GM21390 (cell line): Measurements from ENCODE around the gene MEFV.
A peak's percentile ranks its signal among the peaks of the same experiment; 100 is the strongest.
"Not testable (repeated sequence)": the region's sequence is repeated elsewhere in the genome, so short reads cannot be mapped to it uniquely, and the experiment has no call there.

Experiments used
- ATAC-seq: cut with Tn5 transposase; IDR thresholded peaks from one replicate; pipeline ENCODE4 v1.9.1; 2021; ENCODE audit not compliant: unreplicated experiment

Gene MEFV

GRCh38 chr16:3256146-3256865, at the start of gene MEFV:
Gene MEFV (minus strand): TSS chr16:3256633. CDS start chr16:3256587, 46 bp downstream.
- no peak for ATAC-seq

GRCh38 chr16:3306078-3306477, 49.6 kb upstream of the MEFV start:
- no peak for ATAC-seq

GRCh38 chr16:3305109-3306068, 49.0 kb upstream of the MEFV start, which contains the start of the genes TIGD7 and ZNF75A:
Gene TIGD7 (minus strand): TSS chr16:3305430. CDS start chr16:3300614, 4,816 bp downstream.
Gene ZNF75A (plus strand): TSS chr16:3305497. CDS start chr16:3308429, 2,932 bp downstream.
- peak; percentile 98 for ATAC-seq

DNA sequence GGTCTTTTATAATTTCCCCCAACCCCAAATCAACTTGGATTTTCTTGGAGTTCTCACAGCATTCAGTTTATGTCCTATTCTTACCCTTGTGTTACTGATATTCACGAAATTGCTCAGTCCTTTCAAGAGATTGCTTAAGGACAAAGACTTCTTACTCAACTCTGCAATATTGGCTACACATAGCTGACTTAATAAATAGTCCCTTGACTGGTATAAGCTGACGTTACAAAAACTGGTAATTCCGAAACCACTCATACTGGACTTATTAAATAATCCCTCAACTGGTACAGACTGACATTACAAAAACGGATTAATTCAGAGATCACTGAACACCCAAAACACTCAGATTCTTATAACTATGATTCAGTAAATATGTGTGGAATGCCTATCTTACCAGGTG, 47.9 kb upstream of the MEFV start:
- no peak for ATAC-seq

DNA sequence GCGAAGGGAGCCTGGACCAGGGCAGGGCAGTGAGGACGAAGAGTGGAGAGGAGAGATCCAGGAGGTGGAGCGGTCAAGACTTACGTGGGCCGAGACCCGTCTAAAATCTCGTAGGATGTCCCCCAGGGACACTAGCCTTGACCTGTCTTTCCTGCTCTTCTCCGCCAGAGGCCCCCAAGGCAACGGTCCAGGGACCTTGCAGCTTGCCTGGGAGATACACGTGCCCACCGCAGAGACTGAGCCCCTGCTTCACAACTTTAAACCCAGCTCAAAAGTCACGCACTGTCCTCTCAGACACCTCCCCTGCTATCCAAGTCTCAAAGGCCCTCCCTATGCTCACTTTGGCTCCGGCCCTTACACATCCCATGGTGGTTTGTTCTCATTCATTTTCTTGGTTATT, 39.4 kb upstream of the MEFV start:
- no peak for ATAC-seq

DNA sequence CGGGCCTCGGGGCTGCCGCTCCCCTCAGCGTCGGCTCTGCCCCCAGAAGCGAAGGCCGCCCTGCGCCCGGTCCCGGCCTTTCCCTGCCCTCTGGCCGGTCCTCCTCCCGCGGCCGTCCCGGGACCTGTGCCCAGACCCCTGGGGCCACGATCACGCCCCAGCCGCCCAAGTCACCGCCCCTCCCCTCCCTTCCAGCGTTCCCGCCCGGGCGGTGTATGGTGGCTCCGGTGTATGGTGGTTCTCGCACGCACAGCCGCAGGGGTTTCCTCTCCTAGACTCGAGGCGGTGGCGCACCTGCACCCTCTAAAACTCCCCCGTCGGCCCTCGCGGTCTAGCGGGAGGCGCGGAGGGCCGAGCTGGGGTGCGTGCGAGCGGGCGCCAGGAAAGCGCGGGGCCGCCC, 38.8 kb upstream of the MEFV start:
- no peak for ATAC-seq

- no peak for ATAC-seq
These were observed 36.2 kb upstream of the MEFV start for GRCh38 chr16:3292604-3293003.

DNA sequence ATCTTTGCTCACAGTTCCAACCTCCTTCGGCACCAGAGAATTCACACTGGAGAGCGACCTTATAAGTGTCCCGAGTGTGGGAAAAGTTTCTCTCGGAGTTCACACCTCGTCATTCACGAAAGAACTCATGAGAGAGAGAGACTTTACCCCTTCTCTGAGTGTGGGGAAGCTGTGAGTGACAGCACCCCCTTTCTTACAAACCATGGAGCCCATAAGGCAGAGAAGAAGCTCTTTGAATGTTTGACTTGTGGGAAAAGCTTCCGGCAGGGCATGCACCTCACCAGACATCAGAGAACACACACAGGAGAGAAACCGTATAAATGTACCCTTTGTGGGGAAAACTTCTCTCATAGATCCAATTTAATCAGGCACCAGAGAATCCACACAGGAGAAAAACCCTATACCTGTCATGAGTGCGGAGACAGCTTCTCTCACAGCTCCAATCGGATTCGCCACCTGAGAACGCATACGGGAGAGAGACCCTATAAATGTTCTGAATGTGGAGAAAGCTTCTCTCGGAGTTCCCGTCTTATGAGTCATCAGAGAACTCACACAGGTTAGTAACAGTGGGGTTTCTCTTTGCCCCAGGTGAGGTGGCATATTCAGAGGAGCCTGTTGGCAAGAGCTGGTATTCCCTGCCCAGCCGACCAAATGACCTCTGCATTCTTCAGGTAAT, 33.7 kb upstream of the MEFV start:
- ATAC-seq, result no peak

DNA sequence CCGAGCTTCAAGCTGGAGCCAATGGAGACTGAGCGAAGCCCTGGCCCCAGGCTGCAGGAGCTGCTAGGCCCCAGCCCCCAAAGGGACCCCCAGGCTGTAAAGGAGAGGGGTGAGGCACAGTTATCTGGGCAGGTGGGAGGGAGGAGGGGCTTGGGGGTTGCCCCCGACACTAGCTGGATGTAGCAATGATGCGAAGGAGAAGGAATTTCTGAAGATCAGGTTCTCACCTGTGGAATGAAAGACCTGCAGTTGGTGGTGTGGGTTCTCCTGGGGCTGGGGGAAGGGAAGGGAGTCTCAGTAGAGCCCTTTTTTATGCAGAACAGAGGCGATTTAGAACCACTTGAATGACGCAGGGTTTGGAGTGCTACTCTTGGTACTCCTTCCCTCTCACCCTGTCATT, 28.7 kb upstream of the MEFV start:
- no peak for ATAC-seq

DNA sequence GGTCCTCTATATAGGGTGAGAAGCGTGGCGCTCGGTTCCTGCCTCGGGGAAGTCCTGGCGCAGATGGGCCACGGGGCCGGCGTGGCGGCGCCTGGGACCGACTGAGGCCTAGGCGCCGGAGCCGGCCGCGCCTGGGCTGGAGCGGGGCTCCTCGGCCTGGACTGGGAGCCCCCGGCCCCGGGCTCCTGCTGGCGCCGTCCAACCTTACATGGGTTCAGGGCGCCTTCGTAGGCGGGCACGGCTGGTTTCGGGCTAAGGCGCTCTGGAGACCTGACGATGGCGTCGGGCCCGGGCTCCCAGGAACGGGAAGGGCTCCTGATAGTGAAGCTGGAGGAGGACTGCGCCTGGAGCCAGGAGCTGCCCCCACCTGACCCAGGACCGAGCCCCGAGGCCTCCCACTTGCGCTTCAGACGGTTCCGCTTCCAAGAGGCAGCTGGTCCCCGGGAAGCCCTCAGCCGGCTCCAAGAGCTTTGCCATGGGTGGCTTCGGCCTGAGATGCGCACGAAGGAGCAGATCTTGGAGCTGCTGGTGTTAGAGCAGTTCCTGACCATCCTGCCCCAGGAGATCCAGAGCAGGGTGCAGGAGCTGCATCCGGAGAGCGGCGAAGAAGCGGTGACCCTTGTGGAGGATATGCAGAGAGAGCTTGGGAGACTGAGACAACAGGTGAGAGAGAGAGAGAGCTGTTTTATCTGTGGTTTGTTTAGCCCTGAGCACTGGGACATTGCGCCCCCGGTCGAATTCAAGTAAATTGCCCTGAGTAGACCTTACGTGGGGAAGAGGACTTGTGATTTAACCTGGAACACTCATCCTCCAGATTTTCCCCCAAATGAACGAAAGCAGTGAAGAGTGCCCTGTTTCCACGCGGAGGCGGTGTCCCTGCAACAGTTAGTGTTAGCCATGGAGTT, 27.4 kb upstream of the MEFV start:
- ATAC-seq, result no peak

- ATAC-seq, result peak; percentile 78
These were observed 26.5 kb upstream of the MEFV start, which contains the start of gene ZNF263 for GRCh38 chr16:3282730-3283542. Gene ZNF263 (plus strand): TSS chr16:3283491. CDS start chr16:3283819, 328 bp downstream.

- ATAC-seq, result peak; percentile 22
These were observed 25.8 kb upstream of the MEFV start for GRCh38 chr16:3282103-3282729.

GRCh38 chr16:3281222-3281820, 24.9 kb upstream of the MEFV start:
- no peak for ATAC-seq

DNA sequence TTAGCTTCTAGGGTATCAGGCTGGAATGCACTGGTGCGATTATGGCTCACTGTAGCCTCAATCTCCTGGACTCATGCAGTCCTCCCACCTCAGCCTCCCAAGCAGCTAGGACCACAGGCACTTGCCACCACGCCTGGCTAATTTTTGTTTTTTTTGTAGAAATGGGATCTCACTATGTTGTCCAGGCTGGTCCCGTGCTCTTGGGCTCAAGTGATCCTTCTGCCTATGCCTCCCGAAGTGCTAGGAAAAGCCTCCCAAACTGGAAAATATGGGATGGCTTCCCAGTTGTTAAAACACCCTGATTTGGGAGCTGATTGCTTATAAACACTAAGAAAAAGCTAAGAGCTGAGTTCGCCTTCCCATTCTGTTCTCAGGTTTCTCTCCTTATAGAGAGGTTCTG, 20.2 kb upstream of the MEFV start:
- no peak for ATAC-seq

GRCh38 chr16:3274947-3275346, 18.5 kb upstream of the MEFV start:
- ATAC-seq, result no peak

DNA sequence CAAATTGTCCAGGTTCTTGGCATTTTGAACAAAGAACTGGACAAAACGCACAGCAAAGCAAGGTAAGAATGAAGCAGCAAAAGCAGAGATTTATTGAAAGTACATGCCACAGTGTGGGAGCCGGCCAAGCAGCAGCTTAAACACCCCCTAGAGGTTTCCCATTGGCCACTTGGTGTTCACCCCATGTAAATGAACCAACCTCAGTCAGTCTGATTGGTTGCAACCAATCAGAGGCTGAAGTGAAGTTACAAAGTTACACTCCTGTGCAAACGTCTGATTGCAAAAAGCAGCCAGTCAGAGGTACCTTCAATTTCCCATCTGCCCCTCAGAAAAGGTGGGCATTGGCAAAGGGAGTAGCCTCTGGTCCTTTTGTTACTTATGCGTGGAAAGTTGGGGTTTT, 18.1 kb upstream of the MEFV start:
- no peak for ATAC-seq

DNA sequence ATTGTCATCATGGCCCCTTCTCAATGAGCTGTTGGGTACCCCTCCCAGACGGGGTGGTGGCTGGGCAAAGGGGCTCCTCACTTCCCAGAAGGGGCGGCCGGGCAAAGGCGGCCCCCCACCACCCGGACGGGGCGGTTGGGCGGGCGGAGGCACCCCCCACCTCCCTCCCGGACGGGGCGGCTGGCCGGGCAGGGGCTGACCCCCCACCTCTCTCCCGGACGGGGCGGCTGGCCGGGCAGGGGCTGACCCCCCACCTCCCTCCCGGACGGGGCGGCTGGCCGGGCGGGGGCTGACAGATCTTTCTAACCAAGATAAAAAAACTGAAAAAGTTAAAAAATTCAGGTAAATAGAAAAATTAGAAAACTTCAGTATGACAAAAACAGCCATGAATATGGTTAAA, 14.8 kb upstream of the MEFV start:
- not testable (repeated sequence) for ATAC-seq

DNA sequence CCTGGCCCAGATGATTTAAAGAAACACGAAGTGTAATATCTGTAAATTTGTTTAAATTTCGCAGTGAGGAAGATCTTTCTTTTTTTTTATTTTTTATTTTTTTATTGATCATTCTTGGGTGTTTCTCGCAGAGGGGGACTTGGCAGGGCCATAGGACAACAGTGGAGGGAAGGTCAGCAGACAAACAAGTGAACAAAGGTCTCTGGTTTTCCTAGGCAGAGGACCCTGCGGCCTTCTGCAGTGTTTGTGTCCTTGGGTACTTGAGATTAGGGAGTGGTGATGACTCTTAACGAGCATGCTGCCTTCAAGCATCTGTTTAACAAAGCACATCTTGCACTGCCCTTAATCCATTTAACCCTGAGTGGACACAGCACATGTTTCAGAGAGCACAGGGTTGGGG, 14.3 kb upstream of the MEFV start:
- not testable (repeated sequence) for ATAC-seq
